ENCODE results near the gene LRRC19.

Gene LRRC19

DNA sequence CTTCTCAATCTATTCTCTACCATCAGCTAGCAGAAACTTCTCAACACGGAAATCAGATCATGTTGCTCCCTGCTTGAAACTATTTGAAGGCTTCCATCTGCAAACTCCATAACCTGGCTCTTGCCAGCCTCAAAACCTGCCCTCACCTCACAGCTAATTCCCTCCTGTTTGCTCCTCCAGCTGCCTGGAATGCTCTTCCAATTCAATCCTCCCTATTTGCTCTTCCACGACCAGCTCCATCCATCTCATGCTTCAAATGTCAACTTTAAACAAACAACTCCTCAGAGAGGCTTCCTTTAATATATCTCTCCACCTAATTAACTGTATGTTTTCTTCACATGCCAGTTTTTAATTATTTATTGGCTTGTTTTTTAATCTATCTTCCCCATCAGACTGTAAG is 59.9 kb downstream of the LRRC19 start:
- Histone ChIP-seq H3K9ac (ENCODE audit: low read length) (peak overlapping the region; percentile 65), H3K4ac (ENCODE audit: low read depth, low read length) (peak overlapping the region; percentile 95), H2BK120ac (ENCODE audit: insufficient read depth, low read length, poor library complexity) (no peak overlapping the region), H2BK12ac (ENCODE audit: low read length) (no peak overlapping the region), H3K4me2 (ENCODE audit: low read length) (peak overlapping the region; percentile 69), H2AK5ac (ENCODE audit: low read length) (no peak overlapping the region), H3K18ac (ENCODE audit: low read length) (no peak overlapping the region), H3K27ac (ENCODE audit: low read depth, low read length) (no peak overlapping the region), H3K14ac (ENCODE audit: low read length) (no peak overlapping the region), H2AFZ (ENCODE audit: insufficient read depth, low read length, poor library complexity) (no peak overlapping the region), H2BK5ac (ENCODE audit: low read depth, low read length, poor library complexity) (no peak overlapping the region), H3K23ac (ENCODE audit: low read length) (no peak overlapping the region), H4K91ac (ENCODE audit: low read depth, low read length) (no peak overlapping the region), H3K79me1 (ENCODE audit: low read length) (peaks cover 9% of the 10 kb centered on the region), H4K8ac (ENCODE audit: low read depth, low read length) (no peak overlapping the region), H3K27me3 (ENCODE audit: insufficient read depth, low read length) (no peaks in the 10 kb centered on the region), H4K12ac (ENCODE audit: low read depth, low read length) (no peak overlapping the region), H3K9me3 (ENCODE audit: insufficient read depth, low read depth, low read length) (no peaks in the 10 kb centered on the region), H3K79me2 (ENCODE audit: control insufficient read depth, insufficient read depth, low read length, poor library complexity) (peaks cover 14% of the 10 kb centered on the region), H3K4me3 (ENCODE audit: low read depth, low read length) (no peak overlapping the region), H3K4me1 (ENCODE audit: control insufficient read depth in 1 of 2, insufficient read depth in 2 of 2, low read length in 2 of 2) (peaks cover 2 to 4% of the 10 kb centered on the region in 2 experiments), H3K36me3 (ENCODE audit: control insufficient read depth in 1 of 2, insufficient read depth in 2 of 2, low read length in 2 of 2) (peaks cover 0 to 2% of the 10 kb centered on the region in 2 experiments)
- DNase-seq = no peak
- no CpG with 5 or more reads among the region's 2 CpGs for WGBS (ENCODE audit: extremely low coverage, insufficient coverage, insufficient read length)

All from trophoblast cell (in vitro differentiated cells and primary cell).